ENCODE measurements around the gene LRP8. TPM values are rescaled to one million over a fixed set of nuclear protein-coding genes. Genes with fewer than 3 reads are reported as not detected.

LRP8 gene
- total RNA-seq, 4 donors from 2014 or later, result 1.4 to 9.8 (median 4.3) TPM

DNA sequence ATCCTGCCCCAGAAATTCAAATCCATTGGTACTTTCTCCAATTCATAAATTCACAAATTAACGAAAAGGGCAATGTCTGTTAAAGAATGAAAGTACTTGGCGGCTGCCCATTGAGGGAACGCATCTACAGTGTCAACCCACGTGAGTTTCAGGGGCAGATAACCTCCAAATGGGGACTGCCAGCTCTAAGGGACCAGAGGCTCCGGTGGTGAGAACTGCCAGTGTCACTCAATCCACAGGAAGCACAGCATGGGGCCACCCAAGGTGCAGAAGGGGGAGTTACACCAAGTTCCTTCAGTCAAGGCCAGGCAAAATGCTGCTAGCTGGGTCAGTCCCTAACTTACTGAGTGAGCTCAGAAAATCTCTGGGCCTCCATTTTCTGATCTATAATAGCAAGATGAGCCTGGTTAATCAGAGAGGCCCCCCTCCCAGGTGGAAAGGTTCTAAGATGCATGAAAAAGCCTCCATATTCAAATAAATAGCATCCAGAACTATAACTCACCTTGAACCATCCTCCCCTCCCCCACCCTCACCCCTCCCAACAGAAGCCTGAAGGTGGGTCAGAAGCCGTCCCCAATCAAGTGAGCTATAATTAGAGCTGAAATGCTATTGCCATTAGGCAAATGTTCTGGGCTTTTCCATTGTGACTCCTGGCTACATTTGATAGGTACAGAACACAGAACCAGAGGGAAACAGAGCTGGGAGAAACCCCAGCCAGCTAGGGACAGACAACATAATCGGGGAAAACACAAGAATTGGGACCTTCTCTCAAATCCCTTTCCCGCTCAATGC, 41.7 kb downstream of the LRP8 start:
- TF ChIP-seq, protein P1, sequence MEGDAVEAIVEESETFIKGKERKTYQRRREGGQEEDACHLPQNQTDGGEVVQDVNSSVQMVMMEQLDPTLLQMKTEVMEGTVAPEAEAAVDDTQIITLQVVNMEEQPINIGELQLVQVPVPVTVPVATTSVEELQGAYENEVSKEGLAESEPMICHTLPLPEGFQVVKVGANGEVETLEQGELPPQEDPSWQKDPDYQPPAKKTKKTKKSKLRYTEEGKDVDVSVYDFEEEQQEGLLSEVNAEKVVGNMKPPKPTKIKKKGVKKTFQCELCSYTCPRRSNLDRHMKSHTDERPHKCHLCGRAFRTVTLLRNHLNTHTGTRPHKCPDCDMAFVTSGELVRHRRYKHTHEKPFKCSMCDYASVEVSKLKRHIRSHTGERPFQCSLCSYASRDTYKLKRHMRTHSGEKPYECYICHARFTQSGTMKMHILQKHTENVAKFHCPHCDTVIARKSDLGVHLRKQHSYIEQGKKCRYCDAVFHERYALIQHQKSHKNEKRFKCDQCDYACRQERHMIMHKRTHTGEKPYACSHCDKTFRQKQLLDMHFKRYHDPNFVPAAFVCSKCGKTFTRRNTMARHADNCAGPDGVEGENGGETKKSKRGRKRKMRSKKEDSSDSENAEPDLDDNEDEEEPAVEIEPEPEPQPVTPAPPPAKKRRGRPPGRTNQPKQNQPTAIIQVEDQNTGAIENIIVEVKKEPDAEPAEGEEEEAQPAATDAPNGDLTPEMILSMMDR (IDR thresholded peaks at IDR 0.05; ENCODE audit: low read depth), result no peak

DNA sequence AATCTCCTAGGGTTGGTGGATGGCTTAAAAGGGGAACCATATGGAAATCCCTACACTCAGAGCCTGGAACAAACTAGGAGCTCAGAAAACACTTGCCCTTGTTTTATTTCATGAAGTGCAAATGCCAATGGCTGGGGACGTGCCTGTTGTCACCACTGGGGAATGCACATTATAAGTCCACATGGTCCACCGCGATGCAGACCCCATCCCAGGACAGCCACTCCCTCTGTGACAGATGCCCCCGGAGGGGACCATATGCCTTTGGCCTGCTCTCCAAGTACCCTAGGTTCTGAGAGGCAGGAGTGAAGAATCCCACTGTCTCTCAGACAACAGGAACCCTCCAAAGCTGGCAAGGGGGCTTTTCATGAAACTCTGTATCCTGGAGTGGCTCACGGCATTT, 42.3 kb downstream of the LRP8 start:
- TF ChIP-seq, protein P1 (IDR thresholded peaks at IDR 0.05; ENCODE audit: low read depth), result no peak

DNA sequence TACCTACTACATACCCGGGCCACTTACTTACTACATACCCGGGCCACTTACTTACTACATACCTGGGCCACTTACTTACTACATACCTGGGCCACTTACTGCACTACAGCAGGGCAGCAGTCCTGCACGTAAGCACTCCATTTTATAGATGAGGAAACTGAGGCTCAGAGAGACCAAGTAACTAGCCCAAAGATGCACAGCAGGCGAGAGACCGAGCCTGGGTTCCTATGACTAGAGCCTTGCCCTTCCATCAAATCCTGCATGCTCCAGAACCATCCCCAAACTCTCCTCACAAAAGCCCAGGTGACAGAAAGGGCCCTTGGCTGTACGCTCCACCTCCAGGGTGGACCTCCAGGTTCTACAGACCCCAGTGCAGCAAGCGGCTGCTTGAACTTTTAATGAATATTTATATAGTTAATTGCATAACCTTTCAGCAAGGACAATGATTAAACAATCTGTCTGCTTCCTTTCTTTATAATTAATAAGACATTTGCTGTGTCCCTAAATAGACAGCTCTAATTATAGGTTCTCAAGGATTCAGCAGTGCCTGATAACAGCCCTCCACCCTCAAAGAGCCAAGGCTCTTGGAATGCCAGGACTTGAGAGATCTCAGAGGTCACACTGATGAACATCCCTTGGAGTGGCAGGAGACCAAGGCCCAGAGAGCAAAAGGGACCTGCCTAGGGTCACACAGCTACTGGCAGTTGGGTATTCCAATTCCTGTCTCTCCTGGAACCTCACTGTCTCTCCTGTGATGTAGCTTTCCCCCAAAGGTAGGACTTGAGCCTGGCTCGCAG, 43.4 kb downstream of the LRP8 start:
- TF ChIP-seq, protein P1 (IDR thresholded peaks at IDR 0.05; ENCODE audit: low read depth), result no peak

DNA sequence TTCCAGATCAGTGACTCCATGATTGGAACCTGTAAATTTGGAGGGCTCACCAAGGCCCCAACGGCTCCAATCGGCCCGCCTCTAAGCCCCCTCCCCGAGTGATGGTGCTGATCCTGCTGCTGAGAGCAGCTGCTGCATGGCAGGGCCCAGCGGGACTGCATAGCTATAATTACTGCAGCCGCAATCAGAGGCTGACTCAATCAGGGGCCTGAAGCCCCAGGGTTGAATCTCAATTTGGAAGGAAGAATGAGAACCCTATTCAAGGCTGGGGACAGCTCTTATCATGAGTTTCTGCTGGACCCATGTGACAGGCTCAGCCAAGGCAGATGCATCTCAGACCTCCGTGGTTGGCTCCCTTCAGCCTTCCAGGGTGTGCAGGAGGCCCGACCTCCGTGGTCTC, 46.7 kb downstream of the LRP8 start:
- TF ChIP-seq, protein P1 (IDR thresholded peaks at IDR 0.05; ENCODE audit: low read depth), result no peak

DNA sequence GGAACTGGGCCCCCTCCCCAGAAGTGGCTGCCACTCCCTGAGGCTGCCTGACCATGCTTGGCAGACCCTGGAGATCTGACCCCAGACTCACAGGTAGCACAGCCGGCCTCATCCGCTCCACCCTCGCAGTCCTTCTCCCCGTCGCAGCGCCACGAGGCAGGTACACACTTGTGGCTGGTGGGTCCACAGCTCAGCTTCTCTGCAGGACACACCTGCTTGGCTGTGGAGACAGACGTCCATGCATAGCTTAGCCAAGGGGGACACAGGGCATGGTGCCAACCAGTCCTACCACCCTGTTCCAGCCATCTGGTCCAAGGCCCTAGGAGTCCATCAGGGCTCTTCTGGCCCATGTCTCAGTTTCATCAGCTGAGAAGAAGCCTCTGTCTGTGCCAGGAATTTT, 47.4 kb downstream of the LRP8 start:
- TF ChIP-seq, protein P1 (IDR thresholded peaks at IDR 0.05; ENCODE audit: low read depth), result no peak

DNA sequence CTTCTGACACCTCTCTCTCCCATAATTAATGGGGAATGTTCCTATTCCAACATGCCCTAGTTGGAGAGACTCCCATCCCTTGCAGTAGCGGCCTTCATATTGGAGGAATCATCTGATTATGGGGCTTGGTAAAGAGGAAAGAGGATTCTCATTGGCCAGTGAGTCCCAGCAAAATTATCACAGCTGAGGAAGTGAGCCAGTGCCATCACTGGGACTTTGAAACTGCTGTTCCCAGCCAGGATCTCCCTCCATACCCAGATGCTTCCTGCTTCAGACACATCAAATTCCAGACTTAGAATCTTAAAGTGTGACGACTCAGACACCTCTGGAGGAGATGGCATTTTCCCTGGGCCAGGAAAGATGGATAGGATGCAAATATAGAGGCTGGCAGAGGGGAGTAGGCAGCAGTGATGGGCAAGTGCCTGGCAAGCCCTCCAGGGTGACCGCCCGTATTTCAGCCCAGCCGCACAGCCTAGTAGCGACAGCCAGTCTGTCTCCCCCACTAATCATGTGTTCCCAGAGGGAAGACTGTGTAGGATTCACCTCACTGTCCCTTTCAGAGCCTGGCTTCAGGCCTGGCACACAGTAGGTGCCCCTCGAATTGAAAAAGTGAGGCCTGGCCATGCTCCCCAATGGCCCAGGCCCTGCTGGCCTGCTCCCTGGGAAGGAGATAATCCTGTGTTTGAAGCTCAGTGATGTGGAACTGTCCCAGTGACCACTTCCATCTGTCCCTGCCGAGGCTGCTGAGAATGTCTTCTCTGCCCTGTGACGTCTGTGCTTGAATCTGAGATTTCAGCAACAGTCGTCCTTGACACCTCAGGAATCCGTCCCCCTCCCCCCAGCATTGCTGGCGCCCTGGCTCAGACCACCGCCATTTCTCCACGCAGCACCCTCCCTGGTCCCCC, 48.3 kb downstream of the LRP8 start:
- TF ChIP-seq, protein P1 (IDR thresholded peaks at IDR 0.05; ENCODE audit: low read depth), result no peak
